Amniotic epithelial cell (primary cell): Measurements from ENCODE around the gene PCNT.
"Not testable (repeated sequence)": the region's sequence is repeated elsewhere in the genome, so short reads cannot be mapped to it uniquely, and the experiment has no call there.

Experiments used
- DNase-seq: peaks from one replicate; pipeline ENCODE4 v3.0.0-alpha.2; 2010; ENCODE audit warnings: low read depth

Gene PCNT

GRCh38 chr21:46427516-46427915 lies 103.6 kb downstream of the PCNT start:
- DNase-seq, result no peak

- no peak for DNase-seq
Observed at GRCh38 chr21:46428286-46428685, 104.3 kb downstream of the PCNT start.

GRCh38 chr21:46428987-46429710 lies 105.2 kb downstream of the PCNT start:
- no peak for DNase-seq

- no peak for DNase-seq
Observed at GRCh38 chr21:46429754-46430681, 106.1 kb downstream of the PCNT start.

- DNase-seq, result no peak
Observed at GRCh38 chr21:46431448-46431847, 107.5 kb downstream of the PCNT start.

GRCh38 chr21:46431884-46432488 lies 108.0 kb downstream of the PCNT start:
- no peak for DNase-seq

GRCh38 chr21:46433116-46433515 lies 109.2 kb downstream of the PCNT start:
- not testable (repeated sequence) for DNase-seq

- DNase-seq, result no peak
Observed at GRCh38 chr21:46434322-46434958, 110.5 kb downstream of the PCNT start.

- no peak for DNase-seq
Observed at GRCh38 chr21:46435786-46436227, 111.9 kb downstream of the PCNT start.

GRCh38 chr21:46436621-46437020 lies 112.7 kb downstream of the PCNT start:
- DNase-seq, result no peak

GRCh38 chr21:46437096-46437498 lies 113.1 kb downstream of the PCNT start:
- no peak for DNase-seq

- DNase-seq, result no peak
Observed at GRCh38 chr21:46437511-46437910, 113.6 kb downstream of the PCNT start.

GRCh38 chr21:46438241-46438640 lies 114.3 kb downstream of the PCNT start:
- no peak for DNase-seq

GRCh38 chr21:46439906-46440305 lies 116.0 kb downstream of the PCNT start:
- DNase-seq, result no peak

- no peak for DNase-seq
Observed at GRCh38 chr21:46441331-46441730, 117.4 kb downstream of the PCNT start.

- no peak for DNase-seq
Observed at GRCh38 chr21:46441961-46442498, 118.1 kb downstream of the PCNT start.

GRCh38 chr21:46442938-46443337 lies 119.0 kb downstream of the PCNT start:
- DNase-seq, result no peak

- no peak for DNase-seq
Observed at GRCh38 chr21:46443910-46444309, 120.0 kb downstream of the PCNT start.

- no peak for DNase-seq
Observed at GRCh38 chr21:46448108-46448507, 124.2 kb downstream of the PCNT start.

- peak; percentile 9 for DNase-seq
Observed at GRCh38 chr21:46448855-46449254, 124.9 kb downstream of the PCNT start.

- DNase-seq, result no peak
Observed at GRCh38 chr21:46452710-46453109, 128.8 kb downstream of the PCNT start.

GRCh38 chr21:46454142-46454541 lies 130.2 kb downstream of the PCNT start:
- DNase-seq, result no peak
